ENCODE data around the gene PHLDA1. TPM values are rescaled to one million over a fixed set of nuclear protein-coding genes. Genes with fewer than 3 reads are reported as not detected.
A peak's percentile ranks its signal among the peaks of the same experiment; 100 is the strongest.

PHLDA1 gene
- 1 to 10 TPM; 6.5 TPM for total RNA-seq
- polyA plus RNA-seq (2013, experiment 1 of 2), result 2.9 TPM
- 10.2 TPM for polyA plus RNA-seq (2013, experiment 2 of 2)
- 3.8 to 615 (median 77.7) reads per million in 172 experiments for total RNA-seq

- intact Hi-C loops (cut with DNase I, micrococcal nuclease), result loop anchor here (1.0 to 10.0 kb wide), 3 partner anchors 10 to 327 kb away; no protein-coding TSS in a partner anchor
- peak within 1 kb of the TSS; percentile 92 for H3K4me3 ChIP-seq (ENCODE audit: low read length)
- peak; percentile 55 for TF ChIP-seq CTCF (IDR thresholded peaks at IDR 0.05)
- CTCF ChIA-PET, result interaction anchor here (0.6 to 2.2 kb wide), 27 partner anchors 8 to 697 kb away, joined by 3 to 28 read pairs (median 3); partner anchors contain the start of genes GLIPR1 and GLIPR1L1
- Mint-ChIP-seq H3K4me3 (peak within 1 kb of the TSS; percentile 88), H3K9me3 (no peaks in the 10 kb centered on the region), H3K4me1 (ENCODE audit: low read depth) (peaks cover 43% of the 10 kb centered on the region), H3K36me3 (ENCODE audit: low read depth) (no peaks in the 10 kb centered on the region), H3K27ac (peak within 1 kb of the TSS; percentile 87), H3K27me3 (no peaks in the 10 kb centered on the region)
- H3K36me3 ChIP-seq (ENCODE audit: insufficient read depth, low read length), result no peaks in the 10 kb centered on the region
- ATAC-seq (ENCODE audit: poor library complexity), result peak; percentile 83
- H3K27me3 ChIP-seq (ENCODE audit: control insufficient read depth in 1 of 2, insufficient read depth in 2 of 2, low read length in 2 of 2), result no peaks in the 10 kb centered on the region
- no peaks in the 10 kb centered on the region for H3K9me3 ChIP-seq (ENCODE audit: control insufficient read depth in 1 of 2, insufficient read depth in 1 of 2, low read length in 2 of 2)
- peak within 1 kb of the TSS; percentile 69 to 88 for H3K27ac ChIP-seq (ENCODE audit: low read depth in 1 of 2, low read length in 2 of 2)
- POLR2A ChIA-PET, result interaction anchor here (0.6 to 4.2 kb wide), 15 partner anchors 10 to 551 kb away, joined by 3 to 72 read pairs (median 4); partner anchors contain the start of genes BBS10, GLIPR1, KRR1 and NAP1L1
- DNase-seq, result peak; percentile 79 to 97 (median 84)
- H3K4me1 ChIP-seq (ENCODE audit: insufficient read depth, low read length), result peaks cover 26% of the 10 kb centered on the region
Measured at GRCh38 chr12:76031414-76032042, at the start of gene PHLDA1. Gene PHLDA1, minus strand, starts transcription at chr12:76031776.

- peaks cover 47% of the 10 kb centered on the region for H3K36me3 Mint-ChIP-seq (ENCODE audit: low read depth)
- H3K4me1 Mint-ChIP-seq (ENCODE audit: low read depth), result peaks cover 88% of the 10 kb centered on the region
- ATAC-seq (ENCODE audit: poor library complexity), result no peak
- H3K9me3 ChIP-seq (ENCODE audit: control insufficient read depth in 1 of 2, insufficient read depth in 1 of 2, low read length in 2 of 2), result peaks cover 0 to 4% of the 10 kb centered on the region in 2 experiments
- H3K36me3 ChIP-seq (ENCODE audit: insufficient read depth, low read length), result peaks cover 6% of the 10 kb centered on the region
- H3K27me3 ChIP-seq (ENCODE audit: control insufficient read depth in 1 of 2, insufficient read depth in 2 of 2, low read length in 2 of 2), result no peaks in the 10 kb centered on the region
- H3K4me3 ChIP-seq (ENCODE audit: low read length), result no peak overlapping the region
- H3K27ac ChIP-seq (ENCODE audit: low read depth in 1 of 2, low read length in 2 of 2), result no peak overlapping the region
- H3K27me3 Mint-ChIP-seq, result no peaks in the 10 kb centered on the region
- peak in 2 of 14 experiments; percentile 41 to 50 for DNase-seq
- H3K4me3 Mint-ChIP-seq, result peak overlapping the region; percentile 67
- intact Hi-C loops (cut with DNase I, micrococcal nuclease), result loop anchor here (5.0 to 10.0 kb wide), 4 partner anchors 34 to 689 kb away; partner anchors contain the start of gene GLIPR1L2 (in 1 of the 2)
- TF ChIP-seq CTCF (IDR thresholded peaks at IDR 0.05), result no peak
- POLR2A ChIA-PET, result interaction anchor here (2.0 kb wide), 1 partner anchor 689 kb away, joined by 5 read pairs; the partner anchor contains the start of gene GLIPR1L2
- peaks cover 2% of the 10 kb centered on the region for H3K9me3 Mint-ChIP-seq
- H3K27ac Mint-ChIP-seq, result no peak overlapping the region
- peaks cover 32% of the 10 kb centered on the region for H3K4me1 ChIP-seq (ENCODE audit: insufficient read depth, low read length)
- CTCF ChIA-PET, result no interaction called here
Measured at GRCh38 chr12:76080729-76081415, 49.3 kb upstream of the PHLDA1 start.

- Histone ChIP-seq H3K4me3 (ENCODE audit: low read length) (no peak overlapping the region), H3K27ac (ENCODE audit: low read depth in 1 of 2, low read length in 2 of 2) (no peak overlapping the region), H3K9me3 (ENCODE audit: control insufficient read depth in 1 of 2, insufficient read depth in 1 of 2, low read length in 2 of 2) (peaks cover 0 to 4% of the 10 kb centered on the region in 2 experiments), H3K27me3 (ENCODE audit: control insufficient read depth in 1 of 2, insufficient read depth in 2 of 2, low read length in 2 of 2) (no peaks in the 10 kb centered on the region), H3K36me3 (ENCODE audit: insufficient read depth, low read length) (peaks cover 6% of the 10 kb centered on the region), H3K4me1 (ENCODE audit: insufficient read depth, low read length) (peaks cover 32% of the 10 kb centered on the region)
- ChIA-PET POLR2A (no interaction called here), CTCF (no interaction called here)
- peaks cover 2% of the 10 kb centered on the region for H3K9me3 Mint-ChIP-seq
- H3K4me3 Mint-ChIP-seq, result peak overlapping the region; percentile 67
- H3K4me1 Mint-ChIP-seq (ENCODE audit: low read depth), result peaks cover 84% of the 10 kb centered on the region
- no peak for DNase-seq
- no peaks in the 10 kb centered on the region for H3K27me3 Mint-ChIP-seq
- ATAC-seq (ENCODE audit: poor library complexity), result no peak
- H3K27ac Mint-ChIP-seq, result no peak overlapping the region
- H3K36me3 Mint-ChIP-seq (ENCODE audit: low read depth), result peaks cover 45% of the 10 kb centered on the region
- no peak for TF ChIP-seq CTCF (IDR thresholded peaks at IDR 0.05)
- intact Hi-C loops (cut with DNase I, micrococcal nuclease), result loop anchor here (5.0 to 10.0 kb wide), 4 partner anchors 33 to 688 kb away; partner anchors contain the start of gene GLIPR1L2 (in 1 of the 2)
Measured at GRCh38 chr12:76080017-76080728, 48.6 kb upstream of the PHLDA1 start.

Measured in CD4-positive, alpha-beta T cell (primary cell).